ENCODE measurements around the gene MIOX. TPM values are rescaled to one million over a fixed set of nuclear protein-coding genes. Genes with fewer than 3 reads are reported as not detected.

MIOX gene
- total RNA-seq, 4 donors from 2014 or later: not detected

- TF ChIP-seq CTCF (IDR thresholded peaks at IDR 0.05; ENCODE audit: low read depth): no peak
Observed at GRCh38 chr22:50446708-50447575, 39.7 kb upstream of the MIOX start.

- no peak for TF ChIP-seq CTCF (IDR thresholded peaks at IDR 0.05; ENCODE audit: low read depth)
Observed at GRCh38 chr22:50447576-50448551, 38.8 kb upstream of the MIOX start.

GRCh38 chr22:50452649-50453048 is 34.0 kb upstream of the MIOX start:
- no peak for TF ChIP-seq CTCF (IDR thresholded peaks at IDR 0.05; ENCODE audit: low read depth)

GRCh38 chr22:50454556-50455075 is 32.0 kb upstream of the MIOX start:
- TF ChIP-seq CTCF (IDR thresholded peaks at IDR 0.05; ENCODE audit: low read depth): no peak

GRCh38 chr22:50455201-50455600 is 31.5 kb upstream of the MIOX start:
- no peak for TF ChIP-seq CTCF (IDR thresholded peaks at IDR 0.05; ENCODE audit: low read depth)

- no peak for TF ChIP-seq CTCF (IDR thresholded peaks at IDR 0.05; ENCODE audit: low read depth)
Observed at GRCh38 chr22:50456026-50456425, 30.6 kb upstream of the MIOX start.
